Measurements from ENCODE around the gene HEATR5B. TPM values are rescaled to one million over a fixed set of nuclear protein-coding genes. Genes with fewer than 3 reads are reported as not detected.

Gene HEATR5B
- total and polyA plus RNA-seq, 2 of the 4 experiments (the other 2 are of a cell fraction) = 8.3 to 17.9 TPM

DNA sequence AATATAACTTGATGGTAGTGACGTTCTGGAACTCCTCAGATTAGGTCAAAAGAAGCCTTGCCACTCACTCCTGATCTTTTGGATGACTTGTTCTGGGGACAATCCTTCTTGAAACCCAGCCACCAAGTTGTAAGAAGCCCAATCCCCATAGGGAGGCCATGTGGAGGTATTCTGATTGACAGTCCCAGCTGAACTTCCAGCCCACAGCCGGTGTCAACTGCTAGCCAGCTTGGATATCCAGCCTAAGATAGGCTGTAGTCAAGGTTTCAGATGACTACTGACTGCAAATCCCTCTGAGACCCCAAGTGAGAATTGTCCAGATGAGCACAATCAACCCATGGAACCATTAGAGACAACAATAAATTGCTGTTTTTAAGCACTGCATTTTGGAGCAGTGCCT, 41.2 kb upstream of the HEATR5B start:
- H2AK9ac ChIP-seq (replicated peaks; ENCODE audit: low read depth, low read length, poor library complexity) = no peak overlapping the region
- no peaks in the 10 kb centered on the region for H3K4me1 ChIP-seq (ENCODE audit: control insufficient read depth, insufficient read depth, low read length)
- peaks cover 3 to 20% of the 10 kb centered on the region in 2 experiments for H3K79me1 ChIP-seq (ENCODE audit: low read depth in 1 of 2, low read length in 2 of 2)
- no peak for TF ChIP-seq MXI1 (IDR thresholded peaks at IDR 0.05; ENCODE audit: borderline replicate concordance, low read depth, low read length)
- no peak for TF ChIP-seq RAD21 (IDR thresholded peaks at IDR 0.05; ENCODE audit: low read length)
- TF ChIP-seq RFX5 (IDR thresholded peaks at IDR 0.05; ENCODE audit: low read depth, low read length) = no peak
- TF ChIP-seq CEBPB (IDR thresholded peaks at IDR 0.05; ENCODE audit: low read depth, low read length) = no peak
- TF ChIP-seq SMC3 (IDR thresholded peaks at IDR 0.05; ENCODE audit: low read depth, low read length) = no peak
- TF ChIP-seq MAFK (IDR thresholded peaks at IDR 0.05; ENCODE audit: low read depth, low read length) = no peak
- no peak overlapping the region for H3K4me3 ChIP-seq (ENCODE audit: insufficient read depth, low read depth, low read length)
- in situ Hi-C loops (cut with MboI; ENCODE audit: low sequenced_read_pairs) (no loop called here), dilution Hi-C loops (cut with HindIII; ENCODE audit: low sequenced_read_pairs, unreplicated experiment) (no loop called here), intact Hi-C loops (cut with micrococcal nuclease) (no loop called here)
- H3K9me3 ChIP-seq (ENCODE audit: control insufficient read depth, insufficient read depth, low read length) = no peaks in the 10 kb centered on the region
- no peak overlapping the region for H3K9ac ChIP-seq (ENCODE audit: low read depth, low read length)
- no peak overlapping the region for H3K27ac ChIP-seq (ENCODE audit: insufficient read depth, low read length)
- H4K5ac ChIP-seq (ENCODE audit: low read depth, low read length) = no peak overlapping the region
- no peaks in the 10 kb centered on the region; the same call in 1 of the 2 replicates for H3K9me1 ChIP-seq (ENCODE audit: insufficient read depth, low read length)
- no peak overlapping the region for H2BK20ac ChIP-seq (ENCODE audit: low read depth, low read length)
- no peak overlapping the region for H2AFZ ChIP-seq (replicated peaks; ENCODE audit: low read length, poor library complexity)
- H3K56ac ChIP-seq (ENCODE audit: extremely low read depth, insufficient read depth, low read length) = no peak overlapping the region
- no peak overlapping the region for H2AK5ac ChIP-seq (ENCODE audit: low read depth, low read length)
- no peak overlapping the region for H3K23ac ChIP-seq (ENCODE audit: low read depth, low read length)
- no peak for DNase-seq
- CTCF ChIA-PET = no interaction called here
- POLR2A ChIA-PET (ENCODE audit: unreplicated experiment) = no interaction called here
- H4K91ac ChIP-seq (ENCODE audit: insufficient read depth, low read depth, low read length) = no peak overlapping the region
- no peak overlapping the region for H2BK120ac ChIP-seq (ENCODE audit: low read depth, low read length)
- no TSS peak for BruUV-seq (replicated peaks)
- no peaks in the 10 kb centered on the region for H3K27me3 ChIP-seq (ENCODE audit: control insufficient read depth, insufficient read depth, low read length)
- H4K8ac ChIP-seq (ENCODE audit: low read depth in 2 of 2, low read length in 2 of 2) = no peak overlapping the region
- H2BK15ac ChIP-seq (ENCODE audit: low read depth, low read length) = no peak overlapping the region
- H3K36me3 ChIP-seq (ENCODE audit: control insufficient read depth, insufficient read depth, low read length) = peaks cover 33% of the 10 kb centered on the region
- no peak for ATAC-seq (ENCODE audit: low read depth)
- WGBS, 2 experiments (ENCODE audit: extremely low coverage in 2 of 2, insufficient read length in 1 of 2) = no CpG with 5 or more reads among the region's 2 CpGs
- 0 out of 2 replicates have a peak, but pooled peaks cover 6% of the 10 kb centered on the region for H4K20me1 ChIP-seq (ENCODE audit: insufficient read depth, low read length)
- no peak overlapping the region for H3K14ac ChIP-seq (replicated peaks; ENCODE audit: low read depth, low read length)
- H3K18ac ChIP-seq (ENCODE audit: low read depth, low read length) = no peak overlapping the region
- H2BK5ac ChIP-seq (ENCODE audit: low read depth, low read length, poor library complexity, severe bottlenecking) = no peak overlapping the region
- H3K4ac ChIP-seq (ENCODE audit: low read depth, low read length) = no peak overlapping the region
- no peak overlapping the region for H3K4me2 ChIP-seq (ENCODE audit: low read depth, low read length)
